Activated naive CD4-positive, alpha-beta T cell treated with anti-CD3 and anti-CD28 coated beads for 36 hours (primary cell): ENCODE measurements around the gene SEC16B. TPM values are rescaled to one million over a fixed set of nuclear protein-coding genes. Genes with fewer than 3 reads are reported as not detected.
"Not testable (repeated sequence)": the region's sequence is repeated elsewhere in the genome, so short reads cannot be mapped to it uniquely, and the experiment has no call there.

Experiments
- CTCF ChIA-PET: fragments of 350-600 bp; sonication (Branson Sonifier 250); formaldehyde crosslinking; loops from one replicate; lab custom pipeline; 2021; ENCODE audit warnings: antibody characterized with exemption; lab: Charles Lee
- DNase-seq: peaks from one replicate; pipeline ENCODE4 v3.0.0-alpha.2; 2020
- H3K27ac Mint-ChIP-seq: one replicate; pipeline ENCODE4 v1.8.0; 2021; ENCODE audit warnings: mild to moderate bottlenecking, mixed read lengths
- H3K27me3 Mint-ChIP-seq: one replicate; pipeline ENCODE4 v1.8.0; 2021; ENCODE audit warnings: low read depth, mixed read lengths
- H3K36me3 Mint-ChIP-seq: one replicate; pipeline ENCODE4 v1.8.0; 2021; ENCODE audit warnings: low read depth, mixed read lengths
- H3K4me1 Mint-ChIP-seq: one replicate; pipeline ENCODE4 v1.8.0; 2021; ENCODE audit warnings: low read depth, mixed read lengths
- H3K4me3 Mint-ChIP-seq: one replicate; pipeline ENCODE4 v1.8.0; 2021; ENCODE audit warnings: mild to moderate bottlenecking, moderate library complexity, mixed read lengths
- H3K9me3 Mint-ChIP-seq: one replicate; pipeline ENCODE4 v1.8.0; 2021; ENCODE audit warnings: mixed read lengths
- intact Hi-C: fragments of 100-400 bp; cut with micrococcal nuclease; formaldehyde crosslinking; loops from one replicate; pipeline ENCODE4 v1.15.1; 2023
- total RNA-seq, 2 experiments: library from RNA; stranded (reverse); gene quantifications; one replicate each; pipeline ENCODE4 v1.2.3, GENCODE V29; 2021

Gene SEC16B
- total RNA-seq, 2 experiments from 2014 or later, result not detected

- CTCF ChIA-PET, result no interaction called here
- H3K27ac Mint-ChIP-seq, result no peak overlapping the region
- peaks cover 7% of the 10 kb centered on the region for H3K9me3 Mint-ChIP-seq
- DNase-seq, result no peak
- intact Hi-C loops, result no loop called here
- no peaks in the 10 kb centered on the region for H3K4me1 Mint-ChIP-seq
- no peaks in the 10 kb centered on the region for H3K36me3 Mint-ChIP-seq
- no peaks in the 10 kb centered on the region for H3K27me3 Mint-ChIP-seq
- no peak overlapping the region for H3K4me3 Mint-ChIP-seq
Measured at GRCh38 chr1:177995369-177995768, 25.5 kb upstream of the SEC16B start.

DNA sequence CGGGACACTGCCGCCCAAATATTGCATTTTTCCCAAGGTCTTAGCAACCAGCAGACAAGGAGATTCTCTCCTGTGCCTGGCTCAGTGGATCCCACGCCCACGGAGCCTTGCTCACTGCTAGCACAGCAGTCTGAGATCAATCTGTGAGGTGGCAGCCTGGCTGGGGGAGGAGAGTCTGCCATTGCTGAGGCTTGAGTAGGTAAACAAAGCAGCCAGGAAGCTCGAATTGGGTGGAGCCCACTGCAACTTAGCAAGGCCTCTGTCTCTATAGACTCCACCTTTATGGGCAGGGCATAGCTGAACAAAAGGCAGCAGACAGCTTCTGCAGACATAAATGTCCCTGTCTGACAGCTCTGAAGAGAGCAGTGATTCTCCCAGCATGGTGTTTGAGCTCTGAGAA, 16.4 kb upstream of the SEC16B start:
- DNase-seq, H3K36me3 Mint-ChIP-seq, H3K4me1 Mint-ChIP-seq, intact Hi-C loops, CTCF ChIA-PET, H3K27me3 Mint-ChIP-seq, H3K4me3 Mint-ChIP-seq, H3K27ac Mint-ChIP-seq: not testable (repeated sequence)
- H3K9me3 Mint-ChIP-seq, result peaks cover 11% of the 10 kb centered on the region

GRCh38 chr1:177984761-177985160, 14.9 kb upstream of the SEC16B start:
- CTCF ChIA-PET, result no interaction called here
- DNase-seq, result no peak
- Mint-ChIP-seq H3K27me3 (no peaks in the 10 kb centered on the region), H3K4me3 (no peak overlapping the region), H3K36me3 (no peaks in the 10 kb centered on the region), H3K9me3 (peaks cover 6% of the 10 kb centered on the region), H3K27ac (no peak overlapping the region), H3K4me1 (no peaks in the 10 kb centered on the region)
- intact Hi-C loops, result no loop called here

DNA sequence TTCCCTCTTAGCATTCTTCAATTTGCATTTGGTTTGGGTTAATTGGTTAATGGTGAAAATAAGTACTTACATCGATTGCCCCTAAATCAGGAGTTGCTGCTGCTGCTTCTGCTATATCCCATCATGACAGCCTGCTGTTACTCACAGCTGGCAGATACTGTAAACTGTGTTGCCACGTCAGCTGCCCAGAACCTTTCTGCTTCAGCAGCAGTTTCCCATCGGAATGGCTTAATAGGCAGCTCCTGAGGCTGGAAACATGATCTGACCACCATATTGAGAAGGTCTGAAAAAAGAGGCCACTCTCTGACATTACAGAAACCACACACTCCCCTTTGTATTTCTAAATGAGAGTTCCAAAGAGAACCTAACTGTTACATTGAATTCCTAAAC, 14.3 kb upstream of the SEC16B start:
- Mint-ChIP-seq H3K27me3 (no peaks in the 10 kb centered on the region), H3K9me3 (peaks cover 2% of the 10 kb centered on the region), H3K4me3 (no peak overlapping the region), H3K4me1 (no peaks in the 10 kb centered on the region), H3K36me3 (no peaks in the 10 kb centered on the region), H3K27ac (no peak overlapping the region)
- no peak for DNase-seq
- CTCF ChIA-PET, result no interaction called here
- intact Hi-C loops, result no loop called here

DNA sequence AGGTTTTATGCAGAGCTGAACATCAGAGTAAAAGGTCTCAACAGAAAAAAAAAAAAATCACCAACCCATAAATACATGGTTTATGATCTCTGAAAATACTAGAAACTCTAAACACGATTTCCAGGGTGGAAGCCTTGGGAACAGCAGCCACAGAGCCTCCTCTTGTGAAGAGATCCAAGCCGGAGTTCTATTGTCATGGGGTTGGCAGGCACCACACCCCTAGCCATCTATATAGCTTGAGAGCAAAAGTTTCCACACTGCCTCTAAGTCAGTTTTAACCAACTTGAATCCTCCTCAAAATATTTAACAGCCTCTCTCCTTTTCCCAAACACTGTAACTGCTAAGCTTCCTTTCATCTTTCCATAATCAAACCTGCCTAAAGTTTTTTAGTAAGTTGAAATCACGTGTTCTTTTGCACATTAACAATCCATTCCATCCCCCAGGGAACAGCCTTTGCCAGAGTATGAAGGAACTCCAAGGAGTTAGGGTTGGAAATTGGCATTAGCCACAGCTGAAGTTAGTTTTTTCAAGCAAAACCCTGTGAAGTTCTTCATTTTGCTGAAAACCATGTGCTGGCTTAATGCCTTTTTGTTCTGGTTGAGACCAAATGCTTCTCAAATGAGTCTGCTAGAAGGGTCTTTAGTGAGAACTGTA, 13.8 kb upstream of the SEC16B start:
- Mint-ChIP-seq H3K27ac (no peak overlapping the region), H3K4me3 (no peak overlapping the region), H3K27me3 (no peaks in the 10 kb centered on the region), H3K4me1 (no peaks in the 10 kb centered on the region), H3K36me3 (no peaks in the 10 kb centered on the region), H3K9me3 (no peaks in the 10 kb centered on the region)
- intact Hi-C loops, result no loop called here
- no peak for DNase-seq
- CTCF ChIA-PET, result no interaction called here

- CTCF ChIA-PET, result no interaction called here
Measured at GRCh38 chr1:177983077-177983476, 13.2 kb upstream of the SEC16B start.

DNA sequence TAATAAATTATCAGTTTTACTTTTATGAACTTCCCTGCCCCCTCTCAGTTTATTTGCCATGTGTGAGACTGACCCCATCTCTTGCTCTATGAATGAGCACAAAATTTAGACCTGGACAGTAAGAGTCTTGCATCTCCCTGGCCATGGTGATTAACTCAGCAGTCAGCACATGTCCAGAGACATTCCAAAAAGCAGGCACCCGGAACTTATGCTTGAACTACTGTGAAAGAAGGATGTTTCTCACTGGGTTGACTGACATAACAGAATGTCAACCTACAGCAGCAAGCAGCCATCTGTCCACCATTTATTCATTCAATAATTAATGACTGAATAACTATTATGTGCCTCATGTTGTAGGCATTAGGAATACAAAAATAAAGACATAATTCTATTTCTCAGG, 11.3 kb upstream of the SEC16B start:
- CTCF ChIA-PET, result no interaction called here
- Mint-ChIP-seq H3K9me3 (no peaks in the 10 kb centered on the region), H3K27ac (no peak overlapping the region)

More at GRCh38 chr1:177983077-177983476, 13.2 kb upstream of the SEC16B start:
- no peaks in the 10 kb centered on the region for H3K36me3 Mint-ChIP-seq
- H3K4me3 Mint-ChIP-seq, result no peak overlapping the region
- no peaks in the 10 kb centered on the region for H3K9me3 Mint-ChIP-seq
- no peak overlapping the region for H3K27ac Mint-ChIP-seq
- H3K4me1 Mint-ChIP-seq, result no peaks in the 10 kb centered on the region
- DNase-seq, result no peak
- no peaks in the 10 kb centered on the region for H3K27me3 Mint-ChIP-seq
- intact Hi-C loops, result no loop called here

DNA sequence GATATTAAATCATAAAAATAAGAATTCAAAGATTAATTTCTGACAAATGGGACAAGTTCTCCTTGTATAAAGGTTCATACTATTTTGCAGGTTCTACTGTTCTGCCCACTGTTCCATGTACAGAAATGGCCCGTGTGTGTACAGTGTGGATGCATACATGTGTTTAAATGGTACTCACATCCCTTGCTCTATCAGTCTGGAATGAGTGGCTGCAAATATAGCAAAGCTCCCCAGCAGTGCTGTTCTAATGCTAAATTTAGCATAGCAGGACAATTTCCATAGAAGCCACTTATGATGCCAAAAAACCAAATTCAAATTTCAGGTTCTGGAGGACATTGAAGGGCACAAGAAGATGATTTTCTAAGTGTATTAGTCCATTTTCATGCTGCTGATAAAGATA, 9.4 kb upstream of the SEC16B start:
- CTCF ChIA-PET, result no interaction called here

More for the DNA sequence above, 11.3 kb upstream of the SEC16B start:
- Mint-ChIP-seq H3K4me1 (no peaks in the 10 kb centered on the region), H3K27me3 (no peaks in the 10 kb centered on the region), H3K4me3 (no peak overlapping the region), H3K36me3 (no peaks in the 10 kb centered on the region)
- intact Hi-C loops, result no loop called here
- DNase-seq, result no peak

GRCh38 chr1:177978530-177978929, 8.7 kb upstream of the SEC16B start:
- Mint-ChIP-seq H3K36me3 (no peaks in the 10 kb centered on the region), H3K9me3 (no peaks in the 10 kb centered on the region), H3K4me3 (no peak overlapping the region), H3K4me1 (no peaks in the 10 kb centered on the region), H3K27me3 (no peaks in the 10 kb centered on the region), H3K27ac (no peak overlapping the region)
- no peak for DNase-seq
- intact Hi-C loops, result no loop called here
- CTCF ChIA-PET, result interaction anchor here (0.7 kb wide), 1 partner anchor 46 kb away, joined by 3 read pairs; no protein-coding TSS in a partner anchor

More for the DNA sequence above, 9.4 kb upstream of the SEC16B start:
- no peaks in the 10 kb centered on the region for H3K27me3 Mint-ChIP-seq
- H3K36me3 Mint-ChIP-seq, result no peaks in the 10 kb centered on the region
- H3K4me1 Mint-ChIP-seq, result no peaks in the 10 kb centered on the region
- no peaks in the 10 kb centered on the region for H3K9me3 Mint-ChIP-seq
- intact Hi-C loops, result no loop called here
- no peak overlapping the region for H3K27ac Mint-ChIP-seq
- DNase-seq, result no peak
- no peak overlapping the region for H3K4me3 Mint-ChIP-seq

DNA sequence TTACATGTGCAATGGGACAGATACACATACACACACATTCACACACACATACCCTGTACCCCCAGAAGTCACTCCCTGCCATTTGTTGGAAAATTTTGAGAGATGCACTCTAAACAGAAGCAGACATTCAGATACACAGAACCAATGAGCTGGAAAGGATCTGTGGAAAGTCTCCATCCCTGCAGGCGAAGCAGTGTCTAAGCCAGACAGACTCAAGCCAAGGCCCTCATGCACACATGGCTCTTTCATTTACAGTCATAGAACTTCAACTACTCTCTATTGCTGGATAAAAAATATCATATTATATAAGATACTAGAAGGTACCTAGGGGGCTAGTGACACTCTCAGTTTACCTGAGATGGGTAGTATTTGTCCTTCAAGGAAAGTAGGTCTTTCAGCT, 7.3 kb upstream of the SEC16B start:
- no peaks in the 10 kb centered on the region for H3K27me3 Mint-ChIP-seq
- H3K9me3 Mint-ChIP-seq, result no peaks in the 10 kb centered on the region
- intact Hi-C loops, result no loop called here
- no peak overlapping the region for H3K4me3 Mint-ChIP-seq
- DNase-seq, result no peak
- no peaks in the 10 kb centered on the region for H3K36me3 Mint-ChIP-seq
- H3K27ac Mint-ChIP-seq, result no peak overlapping the region
- no peaks in the 10 kb centered on the region for H3K4me1 Mint-ChIP-seq
- CTCF ChIA-PET, result no interaction called here

- Mint-ChIP-seq H3K27ac (no peak overlapping the region), H3K4me1 (no peaks in the 10 kb centered on the region), H3K9me3 (no peaks in the 10 kb centered on the region), H3K36me3 (no peaks in the 10 kb centered on the region), H3K4me3 (no peak overlapping the region), H3K27me3 (no peaks in the 10 kb centered on the region)
- DNase-seq, result no peak
- CTCF ChIA-PET, result no interaction called here
- intact Hi-C loops, result no loop called here
Measured at GRCh38 chr1:177976596-177976995, 6.7 kb upstream of the SEC16B start.

DNA sequence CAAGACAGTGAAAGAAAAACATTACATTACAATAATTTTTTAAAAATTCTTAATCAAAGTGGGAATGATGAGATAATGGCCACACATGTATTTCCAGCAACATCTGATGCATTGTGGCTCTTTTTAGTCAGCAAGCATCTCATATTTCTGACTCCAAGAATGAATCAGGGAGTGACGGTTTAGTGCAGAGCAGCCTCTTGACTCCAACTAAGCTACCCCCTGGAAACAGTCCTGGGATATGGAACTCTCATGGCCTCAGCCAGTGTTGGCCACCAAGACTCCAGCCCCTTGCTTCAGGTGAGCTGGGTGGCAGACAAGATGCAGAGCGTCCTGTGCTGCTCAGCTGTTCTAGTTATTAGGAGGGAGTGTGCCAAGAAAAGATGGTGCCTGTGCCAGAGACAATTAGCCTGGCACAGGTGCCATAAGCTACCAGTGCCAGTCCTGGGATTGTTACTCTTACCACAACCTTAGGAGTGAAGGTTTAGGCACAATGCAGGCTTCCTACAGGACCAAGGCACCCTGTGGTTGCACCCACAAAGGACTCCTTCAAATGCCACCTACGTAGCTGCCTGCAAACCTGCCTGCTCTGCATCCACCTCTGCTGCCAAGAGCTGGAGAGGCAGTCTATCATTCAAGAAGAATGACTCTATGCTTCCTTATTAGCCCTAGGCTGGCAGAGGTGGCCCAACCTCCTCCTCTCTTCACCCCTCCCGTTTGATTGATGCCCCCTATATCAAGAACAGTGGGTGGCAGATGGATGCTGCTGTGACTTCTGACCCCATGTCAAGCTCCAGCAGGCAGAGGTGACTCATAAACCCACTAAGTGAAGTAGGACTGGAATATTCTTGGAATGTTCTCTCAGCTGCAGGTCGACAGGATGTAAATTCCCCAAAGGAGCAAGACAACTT, 6.0 kb upstream of the SEC16B start:
- intact Hi-C loops, result no loop called here
- no peaks in the 10 kb centered on the region for H3K4me1 Mint-ChIP-seq
- CTCF ChIA-PET, result no interaction called here
- no peaks in the 10 kb centered on the region for H3K27me3 Mint-ChIP-seq
- H3K4me3 Mint-ChIP-seq, result no peak overlapping the region
- DNase-seq, result no peak
- H3K9me3 Mint-ChIP-seq, result no peaks in the 10 kb centered on the region
- no peak overlapping the region for H3K27ac Mint-ChIP-seq
- H3K36me3 Mint-ChIP-seq, result no peaks in the 10 kb centered on the region

- Mint-ChIP-seq H3K36me3 (no peaks in the 10 kb centered on the region), H3K4me1 (no peaks in the 10 kb centered on the region), H3K9me3 (no peaks in the 10 kb centered on the region), H3K4me3 (no peak overlapping the region), H3K27ac (no peak overlapping the region), H3K27me3 (no peaks in the 10 kb centered on the region)
- intact Hi-C loops, result no loop called here
- DNase-seq, result no peak
- CTCF ChIA-PET, result no interaction called here
Measured at GRCh38 chr1:177973585-177973984, 3.7 kb upstream of the SEC16B start.
